Cerebellar nuclear complex (tissue), 1 donor: ENCODE results near the gene VAMP8.
A peak's percentile ranks its signal among the peaks of the same experiment; 100 is the strongest.
"Not testable (repeated sequence)": the region's sequence is repeated elsewhere in the genome, so short reads cannot be mapped to it uniquely, and the experiment has no call there.

ENCODE experiments used
- DNase-seq, 2 experiments: peaks; one replicate each; lab custom pipeline; 2025; lab: John Stamatoyannopoulos, UW

Gene VAMP8

DNA sequence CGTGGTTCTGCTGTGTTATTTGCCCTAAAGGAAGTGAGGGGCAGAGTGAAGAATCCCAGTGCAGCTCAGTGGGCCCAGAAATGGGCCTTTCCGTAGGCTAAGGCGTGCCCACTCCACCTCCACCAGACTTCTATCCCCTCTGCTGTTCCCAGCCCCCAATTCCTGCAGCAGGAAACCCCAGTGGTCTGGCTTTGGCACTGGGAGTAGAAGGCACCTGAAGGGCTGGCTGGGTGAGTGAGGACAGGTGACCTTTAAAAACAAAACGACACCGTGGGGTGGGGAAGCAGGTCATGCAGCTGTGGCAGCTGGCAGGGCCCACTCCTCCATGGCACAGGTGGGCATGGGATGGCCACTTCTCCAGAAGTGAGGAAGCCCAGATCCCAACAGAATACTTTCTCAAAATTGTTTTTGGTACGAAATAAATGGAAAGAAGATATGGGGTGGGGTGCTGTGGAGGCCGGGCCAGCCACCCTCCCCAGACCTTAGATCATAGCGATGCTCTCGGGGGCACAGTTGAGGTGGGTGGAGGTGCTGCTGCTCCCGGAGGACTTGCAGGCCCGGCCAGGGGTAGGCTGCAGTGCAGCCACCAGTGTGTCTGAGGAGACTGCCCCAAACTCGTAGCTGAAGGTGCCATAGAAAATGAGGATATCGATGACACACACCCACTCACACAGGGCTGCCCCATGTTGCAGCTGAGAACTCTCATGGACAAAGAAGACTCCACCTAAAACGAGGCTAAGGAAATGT, 21.4 kb downstream of the VAMP8 start:
- DNase-seq: no peak

DNA sequence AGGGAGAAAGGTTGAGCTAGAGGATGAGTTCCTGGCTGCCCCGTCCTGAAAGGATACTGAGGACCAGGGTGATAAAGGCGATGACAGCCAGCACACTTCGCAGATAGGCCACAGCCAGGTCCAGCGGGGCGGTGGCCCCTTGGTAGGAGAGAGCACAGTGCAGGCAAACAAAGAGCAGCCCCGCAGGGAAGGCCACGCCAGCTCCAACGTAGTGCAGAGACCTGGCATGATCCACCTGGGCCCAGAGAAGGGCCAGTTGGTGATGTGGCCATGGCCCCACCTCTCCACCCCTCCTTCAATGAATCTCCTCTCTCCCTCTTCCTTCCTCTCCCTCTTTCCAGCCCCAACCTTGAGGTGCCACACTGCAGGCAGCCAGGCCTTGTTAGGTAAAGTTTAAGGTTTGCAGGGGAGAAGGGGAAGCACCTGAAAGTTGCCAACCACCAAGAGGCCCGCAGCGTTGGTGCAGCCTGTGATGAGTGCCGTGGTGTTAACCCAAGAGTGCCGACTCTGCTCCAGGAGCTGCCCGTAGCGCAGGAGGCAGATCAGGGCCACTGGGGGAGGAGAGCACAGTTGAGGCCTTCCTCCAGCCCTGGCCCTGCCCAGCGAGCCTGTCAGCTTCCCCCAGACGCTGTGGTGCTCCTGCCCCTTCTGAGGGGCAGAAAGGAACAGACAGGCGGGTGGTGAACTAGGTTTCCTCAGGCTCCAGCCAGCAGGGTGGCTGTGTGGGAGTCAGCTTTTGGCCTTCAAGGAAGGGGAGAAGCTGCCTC, 22.3 kb downstream of the VAMP8 start:
- no peak for DNase-seq

DNA sequence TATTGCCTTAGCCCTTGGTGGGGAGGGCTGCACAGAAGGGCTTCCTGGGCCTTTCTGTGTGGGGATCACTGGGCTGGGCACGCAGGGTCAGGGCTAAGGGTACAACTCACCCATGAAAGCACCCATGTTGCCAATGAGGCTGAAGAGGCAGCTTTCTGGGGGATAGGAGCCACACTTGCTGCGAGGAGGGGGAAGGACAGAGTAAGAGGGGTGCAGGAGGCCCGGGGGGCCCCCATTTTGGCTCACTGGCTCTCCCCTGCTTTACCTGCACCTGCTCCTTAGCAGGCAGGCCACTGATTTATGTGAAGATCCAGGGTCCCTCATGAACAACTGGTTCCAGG, 22.8 kb downstream of the VAMP8 start:
- no peak for DNase-seq

- DNase-seq: no peak
Measured at GRCh38 chr2:85600951-85601770, 23.8 kb downstream of the VAMP8 start.

- DNase-seq: no peak
Measured at GRCh38 chr2:85601771-85602475, 24.5 kb downstream of the VAMP8 start.

GRCh38 chr2:85602476-85603234, 25.3 kb downstream of the VAMP8 start, which contains the start of gene TMEM150A:
Gene TMEM150A, minus strand, starts transcription at chr2:85602698. Its CDS starts 750 bp downstream, at chr2:85601948.
- peak; percentile 31 to 83 for DNase-seq

DNA sequence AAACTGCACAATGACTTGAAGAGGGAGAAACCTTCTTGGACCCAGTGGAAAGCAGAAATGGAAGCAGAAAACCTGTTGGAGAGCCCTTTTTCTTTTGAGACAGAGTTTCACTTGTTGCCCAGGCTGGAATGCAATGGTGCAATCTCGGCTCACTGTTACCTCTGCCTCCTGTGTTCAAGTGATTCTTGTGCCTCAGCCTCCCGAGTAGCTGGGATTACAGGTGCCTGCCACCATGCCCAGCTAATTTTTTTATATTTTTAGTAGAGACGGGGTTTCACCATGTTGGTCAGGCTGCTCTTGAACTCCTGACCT, 26.7 kb downstream of the VAMP8 start:
- not testable (repeated sequence) for DNase-seq

- no peak for DNase-seq
Measured at GRCh38 chr2:85604568-85605339, 27.4 kb downstream of the VAMP8 start.

DNA sequence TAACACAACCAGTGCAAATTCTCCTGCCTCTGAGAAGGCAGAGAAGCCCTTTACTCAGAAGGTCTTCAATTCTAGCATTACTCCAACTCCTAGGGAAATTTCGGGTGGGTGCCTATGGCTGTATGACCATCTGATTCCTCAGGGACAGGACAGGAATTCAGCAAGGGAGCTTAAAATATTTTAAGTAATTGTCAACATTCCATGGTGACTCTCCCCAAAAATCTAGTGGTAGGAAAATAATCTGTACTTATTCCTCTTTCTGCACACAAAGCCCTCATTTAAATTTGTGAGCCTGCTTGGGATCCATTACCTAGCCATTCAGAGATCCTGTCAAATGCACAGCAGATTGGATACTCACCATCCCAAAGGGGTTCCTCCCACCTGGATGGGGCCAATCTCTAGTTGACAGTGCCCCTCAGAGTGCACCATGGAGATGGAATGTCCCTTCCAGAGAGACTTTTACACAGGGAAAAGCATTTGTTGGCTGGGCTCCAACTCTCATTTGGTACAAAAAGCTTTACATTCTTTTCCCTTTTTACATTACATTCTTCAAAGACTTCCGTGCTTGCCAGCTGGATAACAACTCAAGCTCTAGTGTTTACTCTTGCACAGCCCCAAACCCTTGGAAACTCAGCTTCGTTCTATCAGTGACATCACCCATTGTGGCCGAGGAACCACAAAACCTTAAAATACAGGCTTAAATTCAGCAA, 28.2 kb downstream of the VAMP8 start:
- DNase-seq: no peak

- no peak for DNase-seq
Measured at GRCh38 chr2:85606116-85606455, 28.7 kb downstream of the VAMP8 start.

DNA sequence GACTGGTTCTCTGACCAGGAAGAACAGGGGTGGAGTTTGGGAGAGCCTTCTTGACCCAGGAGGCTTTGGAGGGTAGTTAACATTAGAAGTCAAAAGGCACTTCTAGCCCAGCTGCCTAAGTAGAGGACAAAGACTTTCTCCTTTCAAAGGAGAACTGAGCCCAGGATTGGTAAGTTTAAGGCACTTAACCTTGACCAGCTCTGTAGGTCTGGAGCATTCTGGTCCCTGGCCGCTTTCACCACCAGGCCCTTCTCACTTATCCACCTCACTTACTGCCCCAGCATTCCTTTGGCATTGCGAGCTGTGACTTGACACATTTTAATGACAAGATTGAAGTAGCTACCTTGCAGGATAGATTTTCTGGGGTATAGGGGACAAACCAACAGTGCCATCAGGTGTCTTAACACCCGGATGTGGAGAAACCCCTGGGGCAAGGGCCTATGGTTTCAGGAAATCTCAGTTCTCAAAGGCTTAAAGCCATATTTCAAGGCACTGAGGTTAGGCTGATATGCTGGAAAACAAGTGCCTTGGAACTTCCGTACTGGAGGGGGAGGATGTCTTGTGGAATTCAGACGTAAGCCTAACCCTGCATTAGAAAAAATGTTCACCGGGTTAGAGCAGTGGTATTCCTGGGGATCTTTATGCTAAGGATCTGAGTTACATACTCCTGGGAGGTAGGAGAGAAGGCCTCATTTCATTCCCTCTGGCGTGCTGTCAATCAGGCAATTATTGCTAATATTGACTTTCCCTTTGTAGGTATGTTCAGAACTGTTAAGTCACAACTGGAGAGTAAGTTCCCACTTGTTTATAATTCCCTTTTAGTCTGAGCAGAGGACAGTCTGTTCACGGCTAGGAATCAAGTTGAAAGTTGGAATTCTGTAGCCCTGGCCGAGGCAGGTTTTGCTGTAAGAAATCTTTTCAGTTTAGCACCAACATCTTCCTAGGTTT, 30.2 kb downstream of the VAMP8 start:
- no peak for DNase-seq

DNA sequence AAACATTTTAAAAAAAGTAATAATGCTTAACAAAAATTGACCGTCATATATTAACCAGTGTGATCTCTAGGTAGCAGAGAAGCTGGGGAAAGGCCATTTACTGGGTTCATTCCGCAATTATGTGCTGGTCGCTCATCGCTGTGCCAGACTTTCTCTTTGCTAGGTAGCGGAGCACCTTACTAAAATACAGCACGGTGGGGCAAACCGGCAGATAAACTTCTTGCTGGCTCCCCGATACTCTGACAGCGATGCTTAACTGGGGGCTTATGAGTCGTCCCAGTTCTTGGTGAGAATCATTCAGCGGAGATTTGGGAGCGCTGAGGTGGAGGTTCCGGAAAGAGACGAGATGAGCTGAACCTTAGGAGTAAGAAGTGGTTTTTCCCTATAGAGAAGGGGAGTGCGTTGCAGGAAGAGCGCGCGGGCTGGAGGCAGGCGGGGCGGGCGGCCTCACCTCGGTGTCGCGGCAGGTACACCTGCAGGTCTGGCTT, 33.9 kb downstream of the VAMP8 start:
- DNase-seq: no peak

GRCh38 chr2:85611705-85612587, 34.6 kb downstream of the VAMP8 start, which contains the start of gene C2orf68:
Gene C2orf68, minus strand, starts transcription at chr2:85612066. Its CDS starts 82 bp downstream, at chr2:85611984.
- peak; percentile 50 to 80 for DNase-seq

DNA sequence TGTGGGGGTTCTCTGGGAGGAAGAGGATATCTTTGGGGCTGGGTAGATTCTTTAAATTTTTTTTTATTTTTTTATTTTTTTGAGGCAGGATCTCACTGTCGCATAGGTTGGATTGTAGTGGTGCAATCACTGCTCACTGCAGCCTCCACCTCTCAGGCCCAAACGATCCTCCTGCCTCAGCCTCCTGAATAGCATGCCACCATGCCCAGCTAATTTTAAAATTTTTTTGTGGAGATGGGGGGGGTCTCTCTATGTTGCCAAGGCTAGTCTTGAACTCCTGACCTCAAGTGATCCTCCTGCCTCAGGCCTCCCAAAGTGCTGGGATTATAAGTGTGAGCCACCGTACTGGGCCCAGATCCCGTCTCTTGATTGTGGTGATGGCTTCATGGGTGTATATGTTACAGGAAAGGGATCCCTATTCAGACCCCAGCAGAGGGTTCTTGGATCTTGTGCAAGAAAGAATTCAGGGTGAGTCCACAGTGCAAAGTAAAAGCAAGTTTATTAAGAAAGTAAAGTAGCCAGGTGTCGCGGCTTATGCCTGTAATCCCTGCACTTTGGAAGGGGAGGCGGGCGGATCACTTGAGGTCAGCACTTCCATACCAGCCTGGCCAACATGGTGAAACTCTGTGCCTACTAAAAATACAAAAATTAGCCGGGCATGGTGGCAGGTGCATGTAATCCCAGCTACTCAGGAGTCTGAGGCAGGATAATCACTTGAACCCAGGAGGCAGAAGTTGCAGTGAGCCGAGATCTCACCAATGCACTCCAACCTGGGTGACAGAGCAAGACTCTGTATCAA, 36.5 kb downstream of the VAMP8 start:
- DNase-seq: no peak

DNA sequence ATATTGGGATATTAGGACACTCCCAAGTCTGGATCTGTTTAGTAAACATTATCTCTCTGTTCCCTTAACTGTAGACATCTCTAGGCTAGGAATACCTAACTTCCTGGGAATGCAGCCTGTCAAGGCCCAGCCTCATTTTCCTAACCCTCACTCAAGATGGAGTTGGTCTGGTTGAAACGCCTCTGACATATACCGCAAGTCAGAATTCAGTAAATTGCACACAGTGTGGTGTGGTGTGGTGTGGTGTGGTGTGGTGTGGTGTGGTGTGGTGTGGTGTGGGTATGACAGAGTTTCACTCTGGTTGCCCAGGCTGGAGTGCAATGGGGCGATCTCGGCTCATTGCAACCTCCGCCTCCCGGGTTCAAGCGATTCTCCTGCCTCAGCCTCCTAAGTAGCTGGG, 37.4 kb downstream of the VAMP8 start:
- DNase-seq: not testable (repeated sequence)

GRCh38 chr2:85615413-85615728, 38.0 kb downstream of the VAMP8 start:
- DNase-seq: no peak

DNA sequence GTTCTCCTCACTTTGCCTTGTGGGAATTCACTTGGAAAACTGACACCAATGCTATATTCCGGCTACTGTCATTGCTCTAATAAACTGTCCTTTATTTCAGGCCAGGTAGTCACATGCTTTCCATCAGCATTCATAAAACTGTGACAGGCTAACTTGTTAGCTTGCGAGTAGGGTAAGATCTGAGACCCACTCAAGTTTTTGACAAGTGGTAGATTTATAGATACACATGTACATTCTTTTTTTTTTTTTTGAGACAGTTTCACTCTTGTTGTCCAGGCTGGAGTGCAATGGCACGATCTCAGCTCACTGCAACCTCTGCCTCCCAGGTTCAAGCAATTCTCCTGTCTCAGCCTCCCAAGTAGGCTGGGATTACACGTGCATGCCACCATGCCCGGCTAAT, 40.3 kb downstream of the VAMP8 start:
- DNase-seq: not testable (repeated sequence)
